Adrenal gland (tissue), 19 donors: ENCODE results near the gene RPL13. TPM values are rescaled to one million over a fixed set of nuclear protein-coding genes. Genes with fewer than 3 reads are reported as not detected.

Experiments used
- DNase-seq, 7 donors: peaks; one replicate each; pipeline ENCODE4 v3.0.0-alpha.2; 2019 to 2020
- H3K27ac ChIP-seq, 5 donors: fragments of 200-600 bp; sonication (generic) in 4 of 5; 1 replicate in 3 of 5; 2 replicates in 2 of 5; pipeline versions ENCODE4 v1.5.1 to v1.8.0; 2016 to 2020; ENCODE audit warnings: mild to moderate bottlenecking in 1 of 5
- H3K27me3 ChIP-seq: fragments of 200-600 bp; 2 replicates; pipeline ENCODE4 v1.8.0; 2021
- H3K36me3 ChIP-seq, 2 donors: fragments of 200-600 bp; replicated peaks in 1 of 2; 1 replicate in 1 of 2; 2 replicates in 1 of 2; pipeline versions ENCODE4 v1.5.1 to v1.8.0; 2018 to 2022
- H3K4me1 ChIP-seq, 2 donors: fragments of 200-600 bp; replicated peaks in 1 of 2; 1 replicate in 1 of 2; 2 replicates in 1 of 2; pipeline versions ENCODE4 v1.5.1 to v1.8.0; 2018 to 2021
- H3K4me3 ChIP-seq, 4 donors: fragments of 200-600 bp; sonication (generic) in 3 of 4; one replicate each; pipeline ENCODE4 v1.5.1; 2016 to 2018
- H3K9me3 ChIP-seq, 3 donors: fragments of 200-600 bp; sonication (generic) in 1 of 3; replicated peaks in 1 of 3; 1 replicate in 2 of 3; 2 replicates in 1 of 3; pipeline versions ENCODE4 v1.5.1 to v1.8.0; 2016 to 2021
- CTCF ChIP-seq, 6 experiments: fragments of 450-650 bp in 4 of 6; fragments of 200-600 bp in 2 of 6; sonication (generic) in 1 of 6; IDR thresholded peaks; 1 replicate in 5 of 6; 2 replicates in 1 of 6; pipeline versions ENCODE4 v1.5.1 to v1.8.0; 2016 to 2021; ENCODE audit warnings: antibody characterized with exemption in 6 of 6, mild to moderate bottlenecking in 2 of 6, moderate library complexity in 1 of 6
- POLR2A ChIP-seq, 2 donors: fragments of 450-650 bp; IDR thresholded peaks; one replicate each; pipeline ENCODE4 v1.6.1; 2017; ENCODE audit warnings: antibody characterized with exemption in 2 of 2, mild to moderate bottlenecking in 2 of 2, moderate library complexity in 1 of 2
- WGBS, 4 donors: extraction: QIAGEN DNeasy Blood & Tissue Kit in 2 of 4; methylation state at CpG; one replicate each; pipeline versions ENCODE4 v1.1.5 to v1.1.7; 2013 to 2017; 5-methylcytosine and 5-hydroxymethylcytosine counted together
- intact Hi-C, 2 donors: fragments of 100-400 bp; cut with DNase I; formaldehyde crosslinking; loops; one replicate each; pipeline versions ENCODE4 v1.14.1 to v1.15.0; 2022 to 2023
- long read RNA-seq, 10 donors: library from polyadenylated mRNA in 3 of 10; unstranded in 2 of 10; stranded (forward) in 1 of 10; transcript quantifications; one replicate each; pipeline ENCODE4 v2.0.0 and lab custom pipeline, GENCODE V29; 2021 to 2026
- polyA plus RNA-seq, 3 donors: library from polyadenylated mRNA; stranded (reverse); fragments of 200-250 nt in 2 of 3; fragments of 350-450 nt in 1 of 3; fragmentation: Illumina TruSeq in 1 of 3; extraction: RNeasy Lipid Tissue Mini Kit (QIAGEN cat#74804) in 1 of 3; gene quantifications; one replicate each; pipeline ENCODE4 v1.2.3, GENCODE V29; 2013 to 2014
- total RNA-seq, 9 donors: library from RNA; depleted of rRNA in 4 of 9; stranded (reverse); fragments of >200 nt in 4 of 9; fragments of 120-200 nt in 1 of 9; fragmentation: NEBNext Ultra II Directional in 1 of 9; extraction: Animal tissue kit (Norgen Biotek cat#: 25700) in 1 of 9; gene quantifications; one replicate each; pipeline versions ENCODE4 v1.1.0 to v1.2.4, GENCODE V29; 2013 to 2023
- donor health status: healthy with polysubstance abuse.
- donor health status: Bipolar disorder and iron deficiency.
- donor health status: DM: yes; HTN: yes; CAD: no.
- donor health status: DM: no; HTN: no; CAD: no.
- donor health status: DM: no; HTN: no; CAD: no.
- donor health status: DM: yes; HTN: yes; CAD: no.

RPL13 gene
- total RNA-seq (over 10,000 TPM in 1 of 9 donors, 1,000 to 10,000 TPM in 8; 1,683 to 12,881 (median 2,396) TPM), polyA plus RNA-seq (1,000 to 10,000 TPM in 2 of 3 donors, 100 to 1,000 TPM in 1; 893 to 8,950 (median 4,547) TPM)
- long read RNA-seq, donor 1, full-length matches to known transcripts: 1,088 of 1,195 reads
- long read RNA-seq, donor 1, partial matches to known transcripts: 91 of 1,195 reads
- long read RNA-seq, donor 1, other reads (novel, unspliced or antisense): 16 of 1,195 reads
- long read RNA-seq, donor 2, full-length matches to known transcripts: 618 of 696 reads
- long read RNA-seq, donor 2, partial matches to known transcripts: 65 of 696 reads
- long read RNA-seq, donor 2, other reads (novel, unspliced or antisense): 13 of 696 reads
- long read RNA-seq, donor 3, full-length matches to known transcripts: 776 of 880 reads
- long read RNA-seq, donor 3, partial matches to known transcripts: 99 of 880 reads
- long read RNA-seq, donor 3, other reads (novel, unspliced or antisense): 5 of 880 reads
- long read RNA-seq, donor 4, full-length matches to known transcripts: 1,389 of 1,493 reads
- long read RNA-seq, donor 4, partial matches to known transcripts: 89 of 1,493 reads
- long read RNA-seq, donor 4, other reads (novel, unspliced or antisense): 15 of 1,493 reads
- long read RNA-seq, donor 5, full-length matches to known transcripts: 1,520 of 1,537 reads
- long read RNA-seq, donor 5, partial matches to known transcripts: 7 of 1,537 reads
- long read RNA-seq, donor 5, other reads (novel, unspliced or antisense): 10 of 1,537 reads
- long read RNA-seq, donor 6, full-length matches to known transcripts: 1,691 of 1,873 reads
- long read RNA-seq, donor 6, partial matches to known transcripts: 162 of 1,873 reads
- long read RNA-seq, donor 6, other reads (novel, unspliced or antisense): 20 of 1,873 reads
- long read RNA-seq, donor 7, full-length matches to known transcripts: 724 of 844 reads
- long read RNA-seq, donor 7, partial matches to known transcripts: 105 of 844 reads
- long read RNA-seq, donor 7, other reads (novel, unspliced or antisense): 15 of 844 reads
- long read RNA-seq, donor 8, full-length matches to known transcripts: 1,634 of 1,837 reads
- long read RNA-seq, donor 8, partial matches to known transcripts: 160 of 1,837 reads
- long read RNA-seq, donor 8, other reads (novel, unspliced or antisense): 43 of 1,837 reads
- long read RNA-seq, donor 9, full-length matches to known transcripts: 937 of 1,083 reads
- long read RNA-seq, donor 9, partial matches to known transcripts: 134 of 1,083 reads
- long read RNA-seq, donor 9, other reads (novel, unspliced or antisense): 12 of 1,083 reads
- long read RNA-seq, donor 10, full-length matches to known transcripts: 686 of 768 reads
- long read RNA-seq, donor 10, partial matches to known transcripts: 68 of 768 reads
- long read RNA-seq, donor 10, other reads (novel, unspliced or antisense): 14 of 768 reads

DNA sequence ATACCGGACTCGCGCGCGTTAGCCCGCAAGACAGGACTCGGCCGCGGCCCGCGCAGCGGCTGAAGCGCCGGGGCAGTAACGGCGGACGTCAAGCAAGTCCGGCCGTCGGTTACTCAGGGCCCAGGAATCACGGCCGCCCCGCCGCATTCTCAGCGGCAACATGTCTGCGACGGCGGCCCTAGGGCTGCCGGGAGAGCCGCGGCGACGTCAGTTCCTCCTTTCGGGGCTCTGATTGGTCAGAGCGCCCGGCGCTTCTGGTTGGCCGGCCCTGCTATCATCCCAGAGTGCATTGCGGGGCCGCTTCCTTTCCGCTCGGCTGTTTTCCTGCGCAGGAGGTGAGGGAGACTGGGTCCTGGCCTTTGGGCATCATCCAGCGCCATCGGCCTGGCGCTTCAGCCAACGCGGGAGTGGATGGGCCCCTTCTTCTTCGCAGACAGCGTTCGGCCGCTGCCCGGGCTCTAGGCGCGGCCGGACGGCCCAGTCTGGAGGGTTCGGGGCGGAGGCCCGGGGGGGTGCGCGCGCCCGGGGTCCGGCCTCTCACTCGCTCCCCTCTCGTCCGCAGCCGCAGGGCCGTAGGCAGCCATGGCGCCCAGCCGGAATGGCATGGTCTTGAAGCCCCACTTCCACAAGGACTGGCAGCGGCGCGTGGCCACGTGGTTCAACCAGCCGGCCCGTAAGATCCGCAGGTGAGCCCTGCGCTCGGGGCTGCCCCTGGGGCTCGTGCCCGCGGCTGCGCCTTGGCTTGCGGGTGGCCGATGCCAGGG lies at the start of gene RPL13:
TSS of gene RPL13 (plus strand) at position 305 of the 764 bp plus-strand sequence. CDS start at position 583, 278 bp downstream.
- Histone ChIP-seq H3K36me3 (peaks cover 0 to 46% of the 10 kb centered on the region in 2 donors), H3K4me3 (peak within 1 kb of the TSS; percentile 58 to 78 (median 67)), H3K4me1 (peaks cover 25 to 50% of the 10 kb centered on the region in 2 donors), H3K27me3 (no peaks in the 10 kb centered on the region), H3K9me3 (no peaks in the 10 kb centered on the region), H3K27ac (peak within 1 kb of the TSS; percentile 73 to 99 (median 94))
- peak in 1 of 6 experiments; percentile 11 for TF ChIP-seq CTCF (IDR thresholded peaks at IDR 0.05)
- peak; percentile 98 to 99 for TF ChIP-seq POLR2A (IDR thresholded peaks at IDR 0.05)
- 0 to 1% (median 0%) methylated on average over 20 to 87 of the region's 87 CpGs; no CpG with 5 or more reads in 1 of the 4 donors for WGBS, 4 donors
- intact Hi-C loops: no loop called here
- DNase-seq: peak; percentile 94 to 98 (median 96)

DNA sequence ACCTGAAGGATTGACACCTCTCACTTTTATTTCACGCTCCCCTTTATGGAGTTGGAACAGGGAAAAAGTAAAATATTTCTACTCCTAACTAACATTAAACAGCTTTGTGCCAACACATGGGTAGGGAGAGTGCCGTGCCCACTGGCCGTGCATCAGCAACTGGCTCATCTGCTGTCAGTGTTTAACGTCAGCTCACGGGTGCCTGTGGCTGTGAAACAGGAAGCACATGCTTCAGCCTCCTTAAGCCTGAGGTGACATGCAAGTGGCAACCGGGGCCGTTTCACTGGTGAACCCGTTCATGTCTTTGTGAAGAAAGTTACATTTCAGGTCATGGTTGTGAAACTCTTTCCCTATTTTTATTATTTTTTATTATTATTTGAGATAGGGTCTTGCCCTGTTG lies 49.1 kb upstream of the RPL13 start:
- intact Hi-C loops: no loop called here
- Histone ChIP-seq H3K4me3 (no peak overlapping the region), H3K4me1 (peaks cover 8 to 24% of the 10 kb centered on the region in 2 donors), H3K9me3 (no peaks in the 10 kb centered on the region), H3K27me3 (no peaks in the 10 kb centered on the region), H3K27ac (no peak overlapping the region), H3K36me3 (peaks cover 0 to 55% of the 10 kb centered on the region in 2 donors)
- TF ChIP-seq CTCF (IDR thresholded peaks at IDR 0.05) (no peak), POLR2A (IDR thresholded peaks at IDR 0.05) (no peak)
- no peak for DNase-seq
- WGBS, 4 donors: 68 to 83% (median 76%) methylated on average over 8 of the region's 8 CpGs

GRCh38 chr16:89512453-89512852 lies 48.0 kb upstream of the RPL13 start:
- H3K4me3 ChIP-seq: no peak overlapping the region
- TF ChIP-seq POLR2A (IDR thresholded peaks at IDR 0.05) (no peak), CTCF (IDR thresholded peaks at IDR 0.05) (no peak)
- no peak overlapping the region for H3K27ac ChIP-seq
- DNase-seq: no peak
- intact Hi-C loops: no loop called here
- H3K36me3 ChIP-seq: peaks cover 0 to 62% of the 10 kb centered on the region in 2 donors
- WGBS, 4 donors: 89 to 95% (median 94%) methylated on average over 7 to 9 of the region's 9 CpGs
- H3K9me3 ChIP-seq: no peaks in the 10 kb centered on the region
- no peaks in the 10 kb centered on the region for H3K27me3 ChIP-seq
- peaks cover 8 to 15% of the 10 kb centered on the region in 2 donors for H3K4me1 ChIP-seq
